Measurements from ENCODE around the gene FAM111A.

Gene FAM111A

DNA sequence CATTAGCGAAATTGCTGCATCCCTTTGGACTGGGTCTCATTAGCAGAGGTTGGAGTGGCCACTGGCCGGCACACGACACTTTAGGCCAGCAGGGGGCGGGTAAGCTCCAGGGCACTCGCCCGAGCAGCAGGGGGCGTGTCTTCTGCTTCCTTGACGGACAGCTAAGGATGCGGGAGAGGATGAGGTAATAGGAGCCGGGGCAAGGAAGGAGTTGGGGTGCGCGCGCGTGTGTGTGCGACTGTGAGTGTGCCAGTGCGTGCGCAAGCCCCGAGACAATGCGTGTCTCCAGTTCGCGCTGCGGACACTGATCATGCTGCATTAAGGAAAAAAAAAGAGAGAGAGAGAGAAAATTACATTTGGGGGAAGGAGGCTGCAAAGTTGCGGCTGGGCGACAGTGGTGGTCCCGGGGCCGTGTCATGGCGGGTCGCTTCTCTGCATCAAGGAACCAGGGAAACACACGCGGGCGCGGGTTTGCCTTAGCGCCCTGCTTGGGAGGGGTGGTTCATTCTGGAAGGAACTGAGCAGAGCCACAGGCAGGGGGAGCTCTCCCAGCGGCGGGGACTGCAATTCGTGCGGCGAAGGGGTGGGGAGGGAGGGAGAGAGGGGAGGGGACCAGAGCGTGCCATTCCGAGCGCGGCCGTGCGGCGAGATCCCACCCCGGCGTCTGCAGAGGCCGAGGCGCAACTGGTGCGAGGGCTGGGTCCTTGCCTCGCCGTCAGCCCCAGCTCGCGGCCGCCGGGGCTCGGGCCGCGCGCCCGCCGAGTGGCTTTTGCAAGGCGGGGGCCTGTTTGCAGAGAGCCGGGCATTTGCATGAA lies 29.1 kb downstream of the FAM111A start, which contains the start of gene DTX4 (continued):
- TF ChIP-seq ZSCAN30 (tag by site-specific recombination; IDR thresholded peaks at IDR 0.05) (peak; percentile 68), ZNF596 (tag by site-specific recombination; IDR thresholded peaks at IDR 0.05) (no peak), REPIN1 (tag by site-specific recombination; IDR thresholded peaks at IDR 0.05; ENCODE audit: low read depth) (no peak), ZBTB48 (tag by site-specific recombination; IDR thresholded peaks at IDR 0.05) (peak; percentile 70), ZNF626 (tag by site-specific recombination; IDR thresholded peaks at IDR 0.05) (no peak), ZNF670 (tag by site-specific recombination; IDR thresholded peaks at IDR 0.05; ENCODE audit: low read depth) (no peak), ZNF114 (tag by site-specific recombination; IDR thresholded peaks at IDR 0.05) (no peak), ZNF830 (tag by site-specific recombination; IDR thresholded peaks at IDR 0.05; ENCODE audit: low read depth) (no peak), ZNF510 (tag by site-specific recombination; IDR thresholded peaks at IDR 0.05; ENCODE audit: insufficient replicate concordance) (no peak), SP3 (tag by site-specific recombination; IDR thresholded peaks at IDR 0.05) (peak; percentile 51; the same call in 1 of the 2 replicates), ZNF184 (tag by site-specific recombination; IDR thresholded peaks at IDR 0.05) (no peak), ZNF248 (tag by site-specific recombination; IDR thresholded peaks at IDR 0.05) (no peak), ATF2 (tag by site-specific recombination; IDR thresholded peaks at IDR 0.05; ENCODE audit: low read depth) (peak; percentile 77; the same call in 1 of the 2 replicates), ZNF776 (tag by site-specific recombination; IDR thresholded peaks at IDR 0.05; ENCODE audit: borderline replicate concordance) (no peak), MYNN (tag by site-specific recombination; IDR thresholded peaks at IDR 0.05; ENCODE audit: borderline replicate concordance) (no peak), YY2 (tag by site-specific recombination; IDR thresholded peaks at IDR 0.05) (peak; percentile 60), ZNF423 (tag by site-specific recombination; IDR thresholded peaks at IDR 0.05) (no peak), ZBTB8A (tag by site-specific recombination; IDR thresholded peaks at IDR 0.05) (peak; percentile 57; the same call in 1 of the 2 replicates), ZNF211 (tag by site-specific recombination; IDR thresholded peaks at IDR 0.05; ENCODE audit: low read depth) (no peak), ZFHX2 (tag by site-specific recombination; conservative IDR thresholded peaks at IDR 0.05) (no peak), ZNF112 (tag by site-specific recombination; IDR thresholded peaks at IDR 0.05) (no peak), ZNF175 (tag by site-specific recombination; IDR thresholded peaks at IDR 0.05) (no peak), ZFP3 (tag by site-specific recombination; IDR thresholded peaks at IDR 0.05; ENCODE audit: low read depth) (no peak), ZNF133 (tag by site-specific recombination; IDR thresholded peaks at IDR 0.05) (no peak), ZNF341 (tag by site-specific recombination; IDR thresholded peaks at IDR 0.05; ENCODE audit: low read depth) (peak; percentile 68), ZXDB (tag by site-specific recombination; IDR thresholded peaks at IDR 0.05) (peak; percentile 71; the same call in 1 of the 2 replicates), HOXC10 (CRISPR knock-in tag; IDR thresholded peaks at IDR 0.05) (no peak), ZNF624 (tag by site-specific recombination; IDR thresholded peaks at IDR 0.05) (no peak), ZNF549 (tag by site-specific recombination; IDR thresholded peaks at IDR 0.05) (no peak), EGR2 (tag by site-specific recombination; IDR thresholded peaks at IDR 0.05; ENCODE audit: low read depth) (no peak), ZNF837 (tag by site-specific recombination; IDR thresholded peaks at IDR 0.05) (no peak), INSM2 (tag by site-specific recombination; IDR thresholded peaks at IDR 0.05) (no peak)
- TF ChIP-seq, protein P1, sequence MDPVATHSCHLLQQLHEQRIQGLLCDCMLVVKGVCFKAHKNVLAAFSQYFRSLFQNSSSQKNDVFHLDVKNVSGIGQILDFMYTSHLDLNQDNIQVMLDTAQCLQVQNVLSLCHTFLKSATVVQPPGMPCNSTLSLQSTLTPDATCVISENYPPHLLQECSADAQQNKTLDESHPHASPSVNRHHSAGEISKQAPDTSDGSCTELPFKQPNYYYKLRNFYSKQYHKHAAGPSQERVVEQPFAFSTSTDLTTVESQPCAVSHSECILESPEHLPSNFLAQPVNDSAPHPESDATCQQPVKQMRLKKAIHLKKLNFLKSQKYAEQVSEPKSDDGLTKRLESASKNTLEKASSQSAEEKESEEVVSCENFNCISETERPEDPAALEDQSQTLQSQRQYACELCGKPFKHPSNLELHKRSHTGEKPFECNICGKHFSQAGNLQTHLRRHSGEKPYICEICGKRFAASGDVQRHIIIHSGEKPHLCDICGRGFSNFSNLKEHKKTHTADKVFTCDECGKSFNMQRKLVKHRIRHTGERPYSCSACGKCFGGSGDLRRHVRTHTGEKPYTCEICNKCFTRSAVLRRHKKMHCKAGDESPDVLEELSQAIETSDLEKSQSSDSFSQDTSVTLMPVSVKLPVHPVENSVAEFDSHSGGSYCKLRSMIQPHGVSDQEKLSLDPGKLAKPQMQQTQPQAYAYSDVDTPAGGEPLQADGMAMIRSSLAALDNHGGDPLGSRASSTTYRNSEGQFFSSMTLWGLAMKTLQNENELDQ (tag by site-specific recombination; IDR thresholded peaks at IDR 0.05; ENCODE audit: low read depth): no peak
- TF ChIP-seq, protein P2, sequence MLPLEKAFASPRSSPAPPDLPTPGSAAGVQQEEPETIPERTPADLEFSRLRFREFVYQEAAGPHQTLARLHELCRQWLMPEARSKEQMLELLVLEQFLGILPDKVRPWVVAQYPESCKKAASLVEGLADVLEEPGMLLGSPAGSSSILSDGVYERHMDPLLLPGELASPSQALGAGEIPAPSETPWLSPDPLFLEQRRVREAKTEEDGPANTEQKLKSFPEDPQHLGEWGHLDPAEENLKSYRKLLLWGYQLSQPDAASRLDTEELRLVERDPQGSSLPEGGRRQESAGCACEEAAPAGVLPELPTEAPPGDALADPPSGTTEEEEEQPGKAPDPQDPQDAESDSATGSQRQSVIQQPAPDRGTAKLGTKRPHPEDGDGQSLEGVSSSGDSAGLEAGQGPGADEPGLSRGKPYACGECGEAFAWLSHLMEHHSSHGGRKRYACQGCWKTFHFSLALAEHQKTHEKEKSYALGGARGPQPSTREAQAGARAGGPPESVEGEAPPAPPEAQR (tag by site-specific recombination; IDR thresholded peaks at IDR 0.05): no peak
